Osteocyte (in vitro differentiated cells): ENCODE results near the gene MCM7. TPM values are rescaled to one million over a fixed set of nuclear protein-coding genes. Genes with fewer than 3 reads are reported as not detected.
A peak's percentile ranks its signal among the peaks of the same experiment; 100 is the strongest.

ENCODE experiments used
- DNase-seq: peaks from one replicate; pipeline ENCODE4 v3.0.0; 2021; ENCODE audit warnings: mixed read lengths; ENCODE audit not compliant: unreplicated experiment; ENCODE audit errors: extremely low spot score
- H3K27ac Mint-ChIP-seq: one replicate; pipeline ENCODE4 v1.8.0; 2021; ENCODE audit warnings: mild to moderate bottlenecking, mixed read lengths; ENCODE audit not compliant: unreplicated experiment
- H3K27me3 Mint-ChIP-seq: one replicate; pipeline ENCODE4 v1.8.0; 2021; ENCODE audit warnings: mixed read lengths; ENCODE audit not compliant: unreplicated experiment
- H3K36me3 Mint-ChIP-seq: one replicate; pipeline ENCODE4 v1.8.0; 2021; ENCODE audit warnings: mixed read lengths; ENCODE audit not compliant: unreplicated experiment
- H3K4me1 Mint-ChIP-seq: one replicate; pipeline ENCODE4 v1.8.0; 2021; ENCODE audit warnings: mixed read lengths; ENCODE audit not compliant: unreplicated experiment
- H3K4me3 Mint-ChIP-seq: one replicate; pipeline ENCODE4 v1.8.0; 2021; ENCODE audit warnings: mild to moderate bottlenecking, moderate library complexity, mixed read lengths; ENCODE audit not compliant: unreplicated experiment
- H3K9me3 Mint-ChIP-seq: one replicate; pipeline ENCODE4 v1.8.0; 2021; ENCODE audit warnings: mixed read lengths; ENCODE audit not compliant: unreplicated experiment
- CTCF ChIP-seq: fragments of 200-600 bp; sonication (generic); IDR thresholded peaks from 2 replicates; pipeline ENCODE4 v1.5.0; 2021; ENCODE audit warnings: antibody characterized with exemption, mild to moderate bottlenecking, moderate library complexity
- total RNA-seq: library from RNA; stranded (reverse); gene quantifications from 2 replicates; pipeline ENCODE4 v1.2.1, GENCODE V29; 2021

The MCM7 gene
- total RNA-seq, 1 donor from 2014 or later: 77.8 TPM

- Mint-ChIP-seq H3K27me3 (no peaks in the 10 kb centered on the region), H3K4me1 (peaks cover 23% of the 10 kb centered on the region), H3K9me3 (no peaks in the 10 kb centered on the region), H3K36me3 (no peaks in the 10 kb centered on the region), H3K4me3 (peak within 1 kb of the TSS; percentile 99), H3K27ac (peak within 1 kb of the TSS; percentile 100)
- DNase-seq: peak; percentile 95
- no peak for TF ChIP-seq CTCF
These were observed 26.0 kb upstream of the MCM7 start, which contains the start of gene MBLAC1 for GRCh38 chr7:100126931-100127865. MBLAC1 (plus strand) TSS chr7:100126967; CDS start chr7:100127396, 429 bp downstream.

- Mint-ChIP-seq H3K36me3 (no peaks in the 10 kb centered on the region), H3K4me3 (peak overlapping the region; percentile 99), H3K27ac (peak overlapping the region; percentile 100), H3K27me3 (no peaks in the 10 kb centered on the region), H3K9me3 (no peaks in the 10 kb centered on the region), H3K4me1 (peaks cover 21% of the 10 kb centered on the region)
- DNase-seq: no peak
- no peak for TF ChIP-seq CTCF
These were observed 25.2 kb upstream of the MCM7 start for GRCh38 chr7:100126239-100126930.

DNA sequence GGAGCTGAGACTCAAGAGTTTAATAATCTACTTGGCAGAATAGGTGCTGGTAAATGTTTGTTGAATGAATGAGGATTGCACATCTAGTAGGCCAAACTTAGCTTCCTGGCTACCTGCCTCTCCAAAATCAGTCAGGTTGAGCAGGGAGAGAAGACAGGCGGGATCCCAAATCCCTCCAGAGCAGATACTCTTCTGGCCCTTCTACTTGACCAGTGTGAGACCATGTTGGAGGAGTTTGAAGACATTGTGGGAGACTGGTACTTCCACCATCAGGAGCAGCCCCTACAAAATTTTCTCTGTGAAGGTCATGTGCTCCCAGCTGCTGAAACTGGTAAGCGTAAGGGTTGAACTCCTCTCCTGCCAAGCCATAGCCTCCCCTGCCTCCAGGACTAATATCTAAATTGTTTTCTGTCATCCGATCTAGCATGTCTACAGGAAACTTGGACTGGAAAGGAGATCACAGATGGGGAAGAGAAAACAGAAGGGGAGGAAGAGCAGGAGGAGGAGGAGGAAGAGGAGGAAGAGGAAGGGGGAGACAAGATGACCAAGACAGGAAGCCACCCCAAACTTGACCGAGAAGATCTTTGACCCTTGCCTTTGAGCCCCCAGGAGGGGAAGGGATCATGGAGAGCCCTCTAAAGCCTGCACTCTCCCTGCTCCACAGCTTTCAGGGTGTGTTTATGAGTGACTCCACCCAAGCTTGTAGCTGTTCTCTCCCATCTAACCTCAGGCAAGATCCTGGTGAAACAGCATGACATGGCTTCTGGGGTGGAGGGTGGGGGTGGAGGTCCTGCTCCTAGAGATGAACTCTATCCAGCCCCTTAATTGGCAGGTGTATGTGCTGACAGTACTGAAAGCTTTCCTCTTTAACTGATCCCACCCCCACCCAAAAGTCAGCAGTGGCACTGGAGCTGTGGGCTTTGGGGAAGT lies 23.4 kb upstream of the MCM7 start:
- no peaks in the 10 kb centered on the region for H3K27me3 Mint-ChIP-seq
- H3K36me3 Mint-ChIP-seq: no peaks in the 10 kb centered on the region
- H3K27ac Mint-ChIP-seq: peak overlapping the region; percentile 56
- no peaks in the 10 kb centered on the region for H3K9me3 Mint-ChIP-seq
- no peak for DNase-seq
- H3K4me1 Mint-ChIP-seq: peaks cover 28% of the 10 kb centered on the region
- peak overlapping the region; percentile 26 for H3K4me3 Mint-ChIP-seq
- TF ChIP-seq CTCF: no peak

- H3K27ac Mint-ChIP-seq: no peak overlapping the region
- H3K9me3 Mint-ChIP-seq: no peaks in the 10 kb centered on the region
- no peaks in the 10 kb centered on the region for H3K27me3 Mint-ChIP-seq
- TF ChIP-seq CTCF: no peak
- H3K4me1 Mint-ChIP-seq: peaks cover 31% of the 10 kb centered on the region
- H3K36me3 Mint-ChIP-seq: no peaks in the 10 kb centered on the region
- no peak for DNase-seq
- H3K4me3 Mint-ChIP-seq: no peak overlapping the region
These were observed 21.4 kb upstream of the MCM7 start for GRCh38 chr7:100122568-100122967.
